Hepatocyte (in vitro differentiated cells): ENCODE measurements around the gene PROC. TPM values are rescaled to one million over a fixed set of nuclear protein-coding genes. Genes with fewer than 3 reads are reported as not detected.

Source experiments
- DNase-seq: peaks from one replicate; pipeline ENCODE4 v3.0.0-alpha.2; 2016; ENCODE audit warnings: low spot score
- H2AFZ ChIP-seq: fragments of 200-600 bp; sonication (generic); 2 replicates; pipeline ENCODE4 v1.6.0; 2016; ENCODE audit warnings: antibody characterized with exemption, mild to moderate bottlenecking
- H3K27ac ChIP-seq: fragments of 200-600 bp; sonication (generic); 2 replicates; pipeline ENCODE4 v1.5.1; 2016; ENCODE audit warnings: mild to moderate bottlenecking
- H3K27me3 ChIP-seq: fragments of 200-600 bp; sonication (generic); 2 replicates; pipeline ENCODE4 v1.6.1; 2016
- H3K36me3 ChIP-seq: fragments of 200-600 bp; sonication (generic); replicated peaks from 2 replicates; pipeline ENCODE4 v1.5.1; 2016; ENCODE audit warnings: low read depth; ENCODE audit not compliant: insufficient read depth
- H3K4me1 ChIP-seq: fragments of 200-600 bp; sonication (generic); 2 replicates; pipeline ENCODE4 v1.5.1; 2016; ENCODE audit warnings: mild to moderate bottlenecking, moderate library complexity; ENCODE audit not compliant: insufficient read depth
- H3K4me2 ChIP-seq: fragments of 200-600 bp; sonication (generic); 2 replicates; pipeline ENCODE4 v1.6.0; 2016
- H3K4me3 ChIP-seq: fragments of 200-600 bp; sonication (generic); 2 replicates; pipeline ENCODE4 v1.5.1; 2016; ENCODE audit warnings: mild to moderate bottlenecking
- H3K79me2 ChIP-seq: fragments of 200-600 bp; sonication (generic); 2 replicates; pipeline ENCODE4 v1.6.0; 2017; ENCODE audit warnings: mild to moderate bottlenecking
- H3K9me2 ChIP-seq: fragments of 200-600 bp; sonication (generic); replicated peaks from 2 replicates; pipeline ENCODE4 v1.6.0; 2017; ENCODE audit warnings: mild to moderate bottlenecking; ENCODE audit not compliant: insufficient read depth
- H3K9me3 ChIP-seq: fragments of 200-600 bp; sonication (generic); 2 replicates; pipeline ENCODE4 v1.5.1; 2016; ENCODE audit warnings: low read depth, mild to moderate bottlenecking
- H4K20me1 ChIP-seq: fragments of 200-600 bp; sonication (generic); 2 replicates; pipeline ENCODE4 v1.6.0; 2016; ENCODE audit warnings: mild to moderate bottlenecking; ENCODE audit not compliant: insufficient read depth, poor library complexity, severe bottlenecking
- EZH2 ChIP-seq: fragments of 200-600 bp; sonication (generic); IDR thresholded peaks from 2 replicates; pipeline ENCODE4 v1.6.1; 2016; ENCODE audit warnings: antibody characterized with exemption, mild to moderate bottlenecking, borderline replicate concordance
- EZH2phosphoT487 ChIP-seq: fragments of 200-600 bp; sonication (generic); IDR thresholded peaks from one replicate; pipeline ENCODE4 v1.6.1; 2018; ENCODE audit warnings: antibody characterized with exemption, mild to moderate bottlenecking, low read depth, moderate library complexity; ENCODE audit not compliant: unreplicated experiment, severe bottlenecking
- WGBS: methylation state at CpG from one replicate; pipeline ENCODE4 v1.1.6; 2016; ENCODE audit warnings: low lambda C conversion rate; ENCODE audit errors: missing lambda C conversion rate; 5-methylcytosine and 5-hydroxymethylcytosine counted together
- polyA plus RNA-seq: library from polyadenylated mRNA; unstranded; fragments of >200 nt; fragmentation: Nextera tagmentation; extraction: Ambion mirVana; gene quantifications from 2 replicates; pipeline ENCODE4 v1.2.1, GENCODE V29; 2016
- total RNA-seq: library from RNA; depleted of rRNA; stranded (reverse); fragments of >200 nt; gene quantifications from 2 replicates; pipeline ENCODE4 v1.2.3, GENCODE V29; 2014
- TF ChIP-seq, protein P1 (sequence below): fragments of 200-600 bp; sonication (generic); IDR thresholded peaks from 2 replicates; pipeline ENCODE4 v1.5.1; 2016; ENCODE audit warnings: antibody characterized with exemption, mild to moderate bottlenecking; ENCODE audit not compliant: poor library complexity

PROC gene
- total and polyA plus RNA-seq, 2 experiments from 2014 or later: 42.6 to 70.2 TPM

DNA sequence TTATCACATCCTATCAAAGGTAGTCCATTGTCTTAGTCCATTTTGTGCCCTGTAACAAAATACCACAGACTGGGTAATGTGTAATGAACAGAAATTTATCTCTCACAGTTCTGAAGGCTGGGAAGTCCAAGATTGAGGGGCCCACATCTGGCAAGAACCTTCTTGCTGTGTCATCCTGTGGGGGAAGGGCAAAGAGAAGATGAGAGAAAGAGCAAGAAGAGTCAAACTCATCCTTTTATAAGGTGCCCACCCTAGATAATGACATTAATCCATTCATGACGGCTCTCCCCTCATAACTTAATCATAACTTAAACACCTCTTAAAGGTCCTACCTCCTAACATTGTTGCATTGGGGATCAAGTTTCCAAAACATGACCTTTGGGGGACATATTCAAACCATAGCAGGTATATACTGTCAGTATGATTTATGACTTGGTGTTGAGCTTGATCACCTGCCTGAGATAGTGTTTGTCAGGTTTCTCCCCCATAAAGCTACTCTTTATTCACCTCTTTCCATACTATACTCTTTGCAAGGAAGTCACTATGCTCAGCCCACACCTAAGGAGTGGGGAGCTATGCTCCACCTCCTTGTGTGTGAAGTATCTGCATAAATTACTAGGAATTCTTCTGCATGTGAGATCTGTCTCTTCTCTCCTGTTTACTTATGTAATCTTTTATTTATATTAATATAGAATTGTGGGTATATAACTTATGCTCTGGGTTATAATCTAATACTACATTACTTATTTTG lies 25.2 kb upstream of the PROC start:
- Histone ChIP-seq H3K9me3 (no peaks in the 10 kb centered on the region), H3K9me2 (no peaks in the 10 kb centered on the region), H3K4me3 (no peak overlapping the region), H3K27me3 (no peaks in the 10 kb centered on the region), H3K4me2 (no peak overlapping the region), H3K79me2 (no peaks in the 10 kb centered on the region), H3K27ac (no peak overlapping the region), H4K20me1 (no peaks in the 10 kb centered on the region), H2AFZ (no peak overlapping the region), H3K36me3 (no peaks in the 10 kb centered on the region), H3K4me1 (peaks cover 18% of the 10 kb centered on the region)
- WGBS: 96% methylated on average over 1 of the region's 1 CpG
- no peak for DNase-seq
- TF ChIP-seq EZH2: no peak
- TF ChIP-seq EZH2phosphoT487: no peak
- TF ChIP-seq, protein P1, sequence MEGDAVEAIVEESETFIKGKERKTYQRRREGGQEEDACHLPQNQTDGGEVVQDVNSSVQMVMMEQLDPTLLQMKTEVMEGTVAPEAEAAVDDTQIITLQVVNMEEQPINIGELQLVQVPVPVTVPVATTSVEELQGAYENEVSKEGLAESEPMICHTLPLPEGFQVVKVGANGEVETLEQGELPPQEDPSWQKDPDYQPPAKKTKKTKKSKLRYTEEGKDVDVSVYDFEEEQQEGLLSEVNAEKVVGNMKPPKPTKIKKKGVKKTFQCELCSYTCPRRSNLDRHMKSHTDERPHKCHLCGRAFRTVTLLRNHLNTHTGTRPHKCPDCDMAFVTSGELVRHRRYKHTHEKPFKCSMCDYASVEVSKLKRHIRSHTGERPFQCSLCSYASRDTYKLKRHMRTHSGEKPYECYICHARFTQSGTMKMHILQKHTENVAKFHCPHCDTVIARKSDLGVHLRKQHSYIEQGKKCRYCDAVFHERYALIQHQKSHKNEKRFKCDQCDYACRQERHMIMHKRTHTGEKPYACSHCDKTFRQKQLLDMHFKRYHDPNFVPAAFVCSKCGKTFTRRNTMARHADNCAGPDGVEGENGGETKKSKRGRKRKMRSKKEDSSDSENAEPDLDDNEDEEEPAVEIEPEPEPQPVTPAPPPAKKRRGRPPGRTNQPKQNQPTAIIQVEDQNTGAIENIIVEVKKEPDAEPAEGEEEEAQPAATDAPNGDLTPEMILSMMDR: no peak

DNA sequence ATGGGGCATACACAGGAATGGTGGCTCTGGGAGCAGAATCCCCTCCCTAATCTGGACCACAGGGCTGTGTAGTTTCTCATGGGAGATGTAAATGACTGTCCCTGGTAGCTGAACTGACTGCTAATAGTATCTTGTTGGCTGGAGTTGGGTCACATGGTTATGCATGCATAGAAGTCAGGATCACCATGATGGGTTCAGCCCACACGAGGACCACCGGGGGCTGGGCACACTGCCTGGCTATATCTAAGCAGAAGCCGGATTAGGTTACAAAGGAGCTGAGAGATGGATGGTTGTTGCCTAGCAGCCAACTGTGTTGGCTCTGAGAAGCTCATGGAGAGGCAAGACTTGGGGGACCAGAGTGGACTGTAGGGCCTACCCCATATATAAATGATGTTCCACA lies 23.7 kb upstream of the PROC start:
- Histone ChIP-seq H3K36me3 (no peaks in the 10 kb centered on the region), H3K4me3 (no peak overlapping the region), H4K20me1 (no peaks in the 10 kb centered on the region), H3K4me1 (peaks cover 8% of the 10 kb centered on the region), H3K9me3 (no peaks in the 10 kb centered on the region), H3K27me3 (no peaks in the 10 kb centered on the region), H2AFZ (no peak overlapping the region), H3K79me2 (no peaks in the 10 kb centered on the region), H3K4me2 (no peak overlapping the region), H3K27ac (no peak overlapping the region), H3K9me2 (no peaks in the 10 kb centered on the region)
- 79% methylated on average over 3 of the region's 3 CpGs for WGBS
- no peak for DNase-seq
- TF ChIP-seq, protein P1: no peak

DNA sequence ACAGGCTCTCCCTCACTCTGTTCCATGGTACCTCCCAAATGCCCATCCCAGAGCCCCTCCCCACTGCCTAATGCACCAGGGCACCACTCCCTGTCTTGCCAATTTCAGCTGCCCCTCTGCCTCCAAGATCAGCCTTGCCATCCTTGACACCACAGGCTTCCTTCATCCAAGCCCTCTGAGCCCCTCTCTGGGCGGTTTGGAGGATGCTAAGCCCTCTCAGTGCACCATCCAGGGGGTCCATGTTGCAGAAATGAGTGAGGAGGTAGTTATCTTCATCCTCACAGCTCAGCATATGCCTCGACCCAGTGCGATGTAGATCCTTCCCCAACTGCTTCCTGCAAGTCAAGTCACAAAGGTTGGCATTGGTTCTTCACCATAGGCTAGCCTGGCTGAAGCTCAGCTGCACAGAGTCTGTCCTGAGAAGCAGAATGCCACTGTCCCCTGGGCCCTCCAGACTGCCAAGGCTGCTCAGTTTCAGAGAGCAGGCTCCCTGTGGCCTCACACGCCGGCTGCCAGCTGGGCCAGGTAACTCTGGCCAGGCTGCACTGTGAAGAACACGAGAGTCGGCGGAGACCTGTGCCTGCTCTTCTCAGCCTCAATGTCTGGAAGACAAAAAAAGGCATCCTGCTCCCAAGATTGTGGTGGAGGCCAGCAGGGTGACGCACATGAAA lies 20.5 kb upstream of the PROC start:
- H3K4me1 ChIP-seq: peaks cover 11% of the 10 kb centered on the region
- WGBS: 92% methylated on average over 9 of the region's 9 CpGs
- H3K9me3 ChIP-seq: no peaks in the 10 kb centered on the region
- no peaks in the 10 kb centered on the region for H3K27me3 ChIP-seq
- TF ChIP-seq, protein P1: no peak
- no peak for TF ChIP-seq EZH2phosphoT487
- TF ChIP-seq EZH2: no peak
- DNase-seq: no peak
- H3K27ac ChIP-seq: peak overlapping the region; percentile 59
- no peaks in the 10 kb centered on the region for H3K79me2 ChIP-seq
- H3K9me2 ChIP-seq: no peaks in the 10 kb centered on the region
- H3K4me2 ChIP-seq: no peak overlapping the region
- no peaks in the 10 kb centered on the region for H3K36me3 ChIP-seq
- no peak overlapping the region for H2AFZ ChIP-seq
- H4K20me1 ChIP-seq: no peaks in the 10 kb centered on the region
- no peak overlapping the region for H3K4me3 ChIP-seq
